ENCODE results near the gene PRSS38.

PRSS38 gene

DNA sequence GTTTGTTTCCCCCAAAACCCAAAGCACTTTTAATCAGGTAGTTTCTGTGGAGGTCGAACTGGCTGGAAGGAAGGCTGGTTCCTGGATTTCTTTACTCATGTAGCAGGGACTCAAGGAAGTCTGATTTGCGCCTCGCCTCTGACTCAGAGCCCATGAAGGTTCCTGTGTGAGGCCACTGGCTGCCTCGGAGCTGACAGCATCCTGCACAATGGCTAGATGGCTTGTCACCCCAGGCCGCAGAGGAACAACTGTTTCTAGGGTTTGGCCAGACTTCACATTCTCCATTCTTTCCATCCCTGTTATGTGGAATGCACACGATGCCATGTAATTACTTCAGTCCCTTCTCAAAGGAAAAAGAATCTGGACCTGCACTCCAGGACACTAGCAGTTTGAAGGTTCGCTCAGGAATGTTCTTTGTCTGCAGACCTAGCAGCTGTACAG lies 39.1 kb upstream of the PRSS38 start:
- H3K9me3 ChIP-seq (replicated peaks in 1 of 2; ENCODE audit: control insufficient read depth in 2 of 2, insufficient read depth in 1 of 2, low read depth in 1 of 2, low read length in 2 of 2), result no peaks in the 10 kb centered on the region
- no peak for DNase-seq (ENCODE audit: low spot score)
- H3K4me1 ChIP-seq (ENCODE audit: control insufficient read depth in 2 of 2, insufficient read depth in 1 of 2, low read depth in 1 of 2, low read length in 2 of 2), result peaks cover 6 to 10% of the 10 kb centered on the region in 2 donors
- H2BK12ac ChIP-seq (ENCODE audit: low read length), result no peak overlapping the region
- no peak overlapping the region for H4K91ac ChIP-seq (ENCODE audit: low read depth, low read length, poor library complexity)
- WGBS, 2 donors (ENCODE audit: extremely low coverage in 2 of 2, insufficient read length in 2 of 2, insufficient replicate concordance in 1 of 2), result no CpG with 5 or more reads among the region's 7 CpGs
- H3K36me3 ChIP-seq (replicated peaks in 1 of 2; ENCODE audit: control insufficient read depth in 2 of 2, insufficient read depth in 2 of 2, low read length in 2 of 2), result peaks cover 13 to 43% of the 10 kb centered on the region in 2 donors
- H2BK15ac ChIP-seq (ENCODE audit: low read length), result no peak overlapping the region
- no peak overlapping the region for H2BK5ac ChIP-seq (ENCODE audit: low read length)
- no peak overlapping the region for H2AK5ac ChIP-seq (ENCODE audit: low read depth, low read length)
- H3K79me1 ChIP-seq (ENCODE audit: low read depth, low read length), result peaks cover 3% of the 10 kb centered on the region
- no peaks in the 10 kb centered on the region for H3K27me3 ChIP-seq (ENCODE audit: control insufficient read depth in 3 of 3, insufficient read depth in 3 of 3, low read depth in 1 of 3, low read length in 3 of 3)
- H3K4me3 ChIP-seq (ENCODE audit: low read length in 2 of 2), result no peak overlapping the region
- no peak overlapping the region for H3K4me2 ChIP-seq (ENCODE audit: insufficient read depth, low read length, poor library complexity, severe bottlenecking)
- H3K4ac ChIP-seq (ENCODE audit: low read length), result no peak overlapping the region
- no peak overlapping the region for H3K18ac ChIP-seq (ENCODE audit: low read length)
- no peak overlapping the region for H4K8ac ChIP-seq (ENCODE audit: low read depth, low read length)
- no peak overlapping the region for H2AFZ ChIP-seq (ENCODE audit: low read length)
- peak overlapping the region; percentile 61 for H3K27ac ChIP-seq (replicated peaks; ENCODE audit: low read length)
- H3K9ac ChIP-seq (ENCODE audit: low read depth, low read length, poor library complexity), result no peak overlapping the region
- H3K23ac ChIP-seq (ENCODE audit: low read depth, low read length, poor library complexity), result no peak overlapping the region
- H2BK120ac ChIP-seq (ENCODE audit: low read depth, low read length), result no peak overlapping the region
- no peak overlapping the region for H3K14ac ChIP-seq (ENCODE audit: low read length)

DNA sequence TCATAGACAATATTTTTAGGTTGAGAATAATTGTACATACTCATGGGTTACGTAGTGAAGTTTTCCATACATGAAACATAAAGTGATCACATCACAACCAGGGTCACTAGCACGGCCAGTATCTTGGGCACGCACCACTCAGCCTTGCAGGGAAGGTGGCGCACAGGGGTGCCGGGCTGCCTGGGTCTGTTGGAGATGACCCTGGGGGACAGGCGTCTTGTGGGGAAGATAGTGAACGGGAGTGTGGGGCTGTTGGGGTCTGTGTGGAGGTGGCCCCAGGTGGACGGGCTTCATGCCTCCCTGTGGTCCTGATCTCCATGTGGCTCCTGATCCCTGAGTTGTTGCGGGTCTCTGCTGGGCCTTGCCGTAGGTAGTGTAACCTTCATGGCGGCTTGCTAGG lies 38.3 kb upstream of the PRSS38 start:
- Histone ChIP-seq H2BK12ac (ENCODE audit: low read length) (no peak overlapping the region), H3K27me3 (ENCODE audit: control insufficient read depth in 3 of 3, insufficient read depth in 3 of 3, low read depth in 1 of 3, low read length in 3 of 3) (no peaks in the 10 kb centered on the region), H3K79me1 (ENCODE audit: low read depth, low read length) (peaks cover 3% of the 10 kb centered on the region), H2AFZ (ENCODE audit: low read length) (no peak overlapping the region), H3K4me1 (ENCODE audit: control insufficient read depth in 2 of 2, insufficient read depth in 1 of 2, low read depth in 1 of 2, low read length in 2 of 2) (peaks cover 6 to 10% of the 10 kb centered on the region in 2 donors), H3K14ac (ENCODE audit: low read length) (no peak overlapping the region), H3K27ac (replicated peaks; ENCODE audit: low read length) (no peak overlapping the region), H3K23ac (ENCODE audit: low read depth, low read length, poor library complexity) (no peak overlapping the region), H3K4ac (ENCODE audit: low read length) (no peak overlapping the region), H2BK120ac (ENCODE audit: low read depth, low read length) (no peak overlapping the region), H3K9me3 (replicated peaks in 1 of 2; ENCODE audit: control insufficient read depth in 2 of 2, insufficient read depth in 1 of 2, low read depth in 1 of 2, low read length in 2 of 2) (no peaks in the 10 kb centered on the region), H3K18ac (ENCODE audit: low read length) (peak overlapping the region; percentile 38), H2BK15ac (ENCODE audit: low read length) (no peak overlapping the region), H2BK5ac (ENCODE audit: low read length) (no peak overlapping the region), H3K9ac (ENCODE audit: low read depth, low read length, poor library complexity) (no peak overlapping the region), H4K8ac (ENCODE audit: low read depth, low read length) (no peak overlapping the region), H4K91ac (ENCODE audit: low read depth, low read length, poor library complexity) (no peak overlapping the region), H3K36me3 (replicated peaks in 1 of 2; ENCODE audit: control insufficient read depth in 2 of 2, insufficient read depth in 2 of 2, low read length in 2 of 2) (peaks cover 14 to 39% of the 10 kb centered on the region in 2 donors), H3K4me2 (ENCODE audit: insufficient read depth, low read length, poor library complexity, severe bottlenecking) (no peak overlapping the region), H3K4me3 (ENCODE audit: low read length in 2 of 2) (no peak overlapping the region), H2AK5ac (ENCODE audit: low read depth, low read length) (no peak overlapping the region)
- no CpG with 5 or more reads among the region's 11 CpGs for WGBS, 2 donors (ENCODE audit: extremely low coverage in 2 of 2, insufficient read length in 2 of 2, insufficient replicate concordance in 1 of 2)
- no peak for DNase-seq (ENCODE audit: low spot score)

DNA sequence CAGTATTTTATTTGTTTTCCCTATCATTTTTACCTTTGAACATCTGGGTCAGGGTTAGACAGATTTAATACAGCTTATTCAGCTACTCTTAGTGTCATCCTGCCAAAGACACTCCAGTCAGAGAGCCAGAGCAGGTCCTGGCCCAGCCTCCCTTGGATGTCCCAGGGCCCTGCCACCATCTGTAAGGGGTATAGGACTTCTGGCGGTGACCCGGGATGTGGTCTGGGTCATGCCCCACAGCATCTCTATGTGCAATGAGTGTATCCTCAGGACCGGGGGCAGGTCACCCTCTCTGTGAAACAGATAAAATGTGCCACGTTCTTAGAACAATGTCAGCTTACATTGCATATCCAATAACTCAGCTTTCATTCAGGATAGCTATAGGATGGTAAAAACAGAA lies 37.8 kb upstream of the PRSS38 start:
- Histone ChIP-seq H3K36me3 (replicated peaks in 1 of 2; ENCODE audit: control insufficient read depth in 2 of 2, insufficient read depth in 2 of 2, low read length in 2 of 2) (peaks cover 18 to 42% of the 10 kb centered on the region in 2 donors), H3K14ac (ENCODE audit: low read length) (no peak overlapping the region), H3K9me3 (replicated peaks in 1 of 2; ENCODE audit: control insufficient read depth in 2 of 2, insufficient read depth in 1 of 2, low read depth in 1 of 2, low read length in 2 of 2) (peaks cover 0 to 2% of the 10 kb centered on the region in 2 donors), H3K4me1 (ENCODE audit: control insufficient read depth in 2 of 2, insufficient read depth in 1 of 2, low read depth in 1 of 2, low read length in 2 of 2) (peaks cover 6 to 10% of the 10 kb centered on the region in 2 donors), H2AK5ac (ENCODE audit: low read depth, low read length) (no peak overlapping the region), H3K79me1 (ENCODE audit: low read depth, low read length) (peaks cover 3% of the 10 kb centered on the region), H3K4me3 (ENCODE audit: low read length in 2 of 2) (no peak overlapping the region), H4K91ac (ENCODE audit: low read depth, low read length, poor library complexity) (no peak overlapping the region), H4K8ac (ENCODE audit: low read depth, low read length) (no peak overlapping the region), H2BK12ac (ENCODE audit: low read length) (no peak overlapping the region), H3K18ac (ENCODE audit: low read length) (no peak overlapping the region), H3K4me2 (ENCODE audit: insufficient read depth, low read length, poor library complexity, severe bottlenecking) (no peak overlapping the region), H2BK15ac (ENCODE audit: low read length) (no peak overlapping the region), H3K4ac (ENCODE audit: low read length) (no peak overlapping the region), H2BK120ac (ENCODE audit: low read depth, low read length) (no peak overlapping the region), H3K27ac (replicated peaks; ENCODE audit: low read length) (no peak overlapping the region), H3K9ac (ENCODE audit: low read depth, low read length, poor library complexity) (no peak overlapping the region), H2BK5ac (ENCODE audit: low read length) (no peak overlapping the region), H2AFZ (ENCODE audit: low read length) (no peak overlapping the region), H3K27me3 (ENCODE audit: control insufficient read depth in 3 of 3, insufficient read depth in 3 of 3, low read depth in 1 of 3, low read length in 3 of 3) (no peaks in the 10 kb centered on the region), H3K23ac (ENCODE audit: low read depth, low read length, poor library complexity) (no peak overlapping the region)
- DNase-seq (ENCODE audit: low spot score), result no peak
- WGBS, 2 donors (ENCODE audit: extremely low coverage in 2 of 2, insufficient read length in 2 of 2, insufficient replicate concordance in 1 of 2), result no CpG with 5 or more reads among the region's 4 CpGs

DNA sequence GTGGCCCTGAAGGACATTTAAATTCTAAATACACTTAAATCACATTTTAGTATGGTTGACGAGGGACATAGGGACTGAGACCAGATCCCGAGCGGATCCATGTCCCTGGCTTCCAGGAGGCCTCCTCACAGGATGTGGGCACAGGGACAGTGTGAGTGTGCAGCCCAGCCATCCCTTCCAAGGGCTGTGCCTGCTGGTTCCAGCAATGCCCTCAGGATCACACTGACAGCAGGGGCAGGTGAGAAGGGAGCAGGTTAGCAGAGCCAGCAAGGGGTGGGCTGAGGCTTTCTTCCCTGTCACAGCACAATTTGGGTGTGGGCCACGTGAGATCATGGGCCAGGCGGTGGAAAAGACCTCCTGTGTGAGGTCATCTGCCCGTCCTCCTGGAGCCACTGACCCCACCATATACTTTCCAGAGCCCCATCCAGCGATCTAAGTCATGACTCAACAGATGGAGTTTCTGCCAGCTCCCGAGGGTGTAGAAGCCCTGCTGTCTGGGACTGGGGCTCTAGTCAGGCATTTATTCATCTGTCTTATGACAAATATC lies 37.0 kb upstream of the PRSS38 start:
- Histone ChIP-seq H3K36me3 (replicated peaks in 1 of 2; ENCODE audit: control insufficient read depth in 2 of 2, insufficient read depth in 2 of 2, low read length in 2 of 2) (peaks cover 18 to 40% of the 10 kb centered on the region in 2 donors), H3K4me2 (ENCODE audit: insufficient read depth, low read length, poor library complexity, severe bottlenecking) (no peak overlapping the region), H2AK5ac (ENCODE audit: low read depth, low read length) (no peak overlapping the region), H3K4ac (ENCODE audit: low read length) (no peak overlapping the region), H2BK12ac (ENCODE audit: low read length) (no peak overlapping the region), H4K8ac (ENCODE audit: low read depth, low read length) (no peak overlapping the region), H2BK5ac (ENCODE audit: low read length) (no peak overlapping the region), H3K18ac (ENCODE audit: low read length) (peak overlapping the region; percentile 8), H3K14ac (ENCODE audit: low read length) (no peak overlapping the region), H3K9me3 (replicated peaks in 1 of 2; ENCODE audit: control insufficient read depth in 2 of 2, insufficient read depth in 1 of 2, low read depth in 1 of 2, low read length in 2 of 2) (peaks cover 0 to 2% of the 10 kb centered on the region in 2 donors), H3K27ac (replicated peaks; ENCODE audit: low read length) (no peak overlapping the region), H3K79me1 (ENCODE audit: low read depth, low read length) (peaks cover 3% of the 10 kb centered on the region), H3K4me1 (ENCODE audit: control insufficient read depth in 2 of 2, insufficient read depth in 1 of 2, low read depth in 1 of 2, low read length in 2 of 2) (peaks cover 6 to 10% of the 10 kb centered on the region in 2 donors), H2BK120ac (ENCODE audit: low read depth, low read length) (no peak overlapping the region), H4K91ac (ENCODE audit: low read depth, low read length, poor library complexity) (no peak overlapping the region), H3K23ac (ENCODE audit: low read depth, low read length, poor library complexity) (no peak overlapping the region), H2AFZ (ENCODE audit: low read length) (no peak overlapping the region), H3K27me3 (ENCODE audit: control insufficient read depth in 3 of 3, insufficient read depth in 3 of 3, low read depth in 1 of 3, low read length in 3 of 3) (no peaks in the 10 kb centered on the region), H3K4me3 (ENCODE audit: low read length in 2 of 2) (no peak overlapping the region), H2BK15ac (ENCODE audit: low read length) (no peak overlapping the region), H3K9ac (ENCODE audit: low read depth, low read length, poor library complexity) (peak overlapping the region; percentile 63)
- no CpG with 5 or more reads among the region's 8 CpGs for WGBS, 2 donors (ENCODE audit: extremely low coverage in 2 of 2, insufficient read length in 2 of 2, insufficient replicate concordance in 1 of 2)
- no peak for DNase-seq (ENCODE audit: low spot score)

Data from neuronal stem cell (in vitro differentiated cells).